Cardiac septum (tissue), 1 donor: Measurements from ENCODE around the gene CLIP2. TPM values are rescaled to one million over a fixed set of nuclear protein-coding genes. Genes with fewer than 3 reads are reported as not detected.
"Not testable (repeated sequence)": the region's sequence is repeated elsewhere in the genome, so short reads cannot be mapped to it uniquely, and the experiment has no call there.

Source experiments
- DNase-seq: peaks from one replicate; pipeline ENCODE4 v3.0.0-alpha.2; 2020; ENCODE audit warnings: low spot score
- intact Hi-C: fragments of 100-400 bp; cut with DNase I; formaldehyde crosslinking; loops from one replicate; pipeline ENCODE4 v1.14.0; 2022
- total RNA-seq: library from RNA; stranded (reverse); fragmentation: NEBNext Ultra II Directional; extraction: Animal tissue kit (Norgen Biotek cat#: 25700); gene quantifications from one replicate; pipeline ENCODE4 v1.2.1, GENCODE V29; 2021
- donor health status: DM: no; HTN: no; CAD: no.

CLIP2 gene
- total RNA-seq, 1 donor from 2014 or later: 9.9 TPM

DNA sequence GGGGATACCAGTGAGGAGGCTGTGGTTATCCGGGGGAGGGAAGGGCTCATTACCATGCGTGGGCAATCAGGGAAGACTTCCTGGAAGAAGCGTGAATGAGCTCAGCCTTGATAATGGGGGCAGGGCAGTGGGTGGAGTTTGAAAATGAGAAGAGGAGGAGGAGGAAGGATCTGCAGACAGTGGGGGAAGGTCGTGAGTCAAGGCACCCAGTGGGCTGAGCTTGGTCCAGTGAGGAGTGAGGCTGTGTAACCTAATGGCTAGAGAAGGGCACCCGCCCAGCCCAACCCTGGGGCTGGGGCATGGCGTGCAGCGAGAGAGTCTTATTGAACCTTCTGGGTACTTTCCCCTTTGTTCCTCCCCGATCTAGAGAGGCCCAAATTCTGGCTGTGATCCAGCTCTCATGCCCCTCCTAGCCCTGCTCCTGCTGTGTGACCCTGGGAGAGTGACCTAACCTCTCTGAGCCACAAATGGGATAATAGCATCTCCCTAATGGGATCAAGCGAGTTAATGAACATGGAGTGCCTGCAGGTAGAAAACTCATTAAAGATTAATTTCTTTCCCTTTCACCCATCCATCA lies 31.5 kb downstream of the CLIP2 start:
- intact Hi-C loops: no loop called here
- DNase-seq: no peak

DNA sequence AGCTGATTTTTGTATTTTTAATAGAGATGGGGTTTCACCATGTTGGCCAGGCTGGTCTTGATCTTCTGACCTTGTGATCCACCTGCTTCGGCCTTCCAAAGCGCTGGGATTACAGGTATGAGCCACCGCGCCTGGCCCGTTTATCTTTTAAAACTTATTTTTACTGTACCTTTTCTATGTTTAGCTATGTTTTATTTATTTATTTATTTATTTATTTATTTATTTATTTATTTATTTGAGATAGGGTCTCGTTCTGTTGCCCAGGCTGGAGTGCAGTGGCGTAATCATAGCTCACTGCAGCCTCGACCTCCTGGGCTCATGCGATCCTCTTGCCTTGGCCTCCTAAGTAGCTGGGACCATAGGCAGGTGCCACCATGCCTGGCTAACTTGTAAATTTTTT lies 33.7 kb downstream of the CLIP2 start:
- DNase-seq, intact Hi-C loops: not testable (repeated sequence)

DNA sequence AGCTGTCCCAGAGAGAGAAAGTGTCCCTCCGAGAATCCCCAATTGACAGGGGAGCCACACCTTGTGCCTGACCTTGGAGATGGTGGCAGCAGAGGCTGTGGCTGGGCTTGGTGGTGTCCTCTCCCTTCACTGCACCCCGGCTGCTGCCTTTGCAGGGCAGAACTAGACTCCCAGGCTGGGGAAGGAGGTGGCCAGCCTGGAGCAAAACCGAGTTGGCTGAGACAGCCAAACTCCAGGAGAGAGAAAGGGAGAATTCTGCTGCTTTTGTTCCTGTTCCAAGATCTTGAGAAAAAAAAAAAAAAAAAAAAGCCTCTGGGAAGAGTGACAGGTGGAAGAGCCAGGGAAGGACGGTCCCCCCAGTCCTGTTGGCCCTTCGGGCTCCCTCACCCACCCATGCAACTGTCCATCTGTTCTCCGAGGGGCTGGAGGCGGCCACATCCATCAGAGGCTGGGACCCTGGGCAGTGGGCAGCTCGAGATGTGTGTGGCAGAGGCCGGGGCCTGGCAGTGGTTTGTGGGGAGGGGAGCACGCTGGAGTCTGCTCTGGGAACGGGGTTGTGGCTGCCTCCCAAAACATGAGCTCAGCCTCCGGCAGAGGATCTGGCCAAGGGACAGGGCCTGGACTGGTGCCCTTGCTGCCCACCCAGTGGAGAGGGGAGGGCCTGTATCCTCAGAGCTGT lies 35.5 kb downstream of the CLIP2 start:
- intact Hi-C loops: no loop called here
- DNase-seq: no peak

DNA sequence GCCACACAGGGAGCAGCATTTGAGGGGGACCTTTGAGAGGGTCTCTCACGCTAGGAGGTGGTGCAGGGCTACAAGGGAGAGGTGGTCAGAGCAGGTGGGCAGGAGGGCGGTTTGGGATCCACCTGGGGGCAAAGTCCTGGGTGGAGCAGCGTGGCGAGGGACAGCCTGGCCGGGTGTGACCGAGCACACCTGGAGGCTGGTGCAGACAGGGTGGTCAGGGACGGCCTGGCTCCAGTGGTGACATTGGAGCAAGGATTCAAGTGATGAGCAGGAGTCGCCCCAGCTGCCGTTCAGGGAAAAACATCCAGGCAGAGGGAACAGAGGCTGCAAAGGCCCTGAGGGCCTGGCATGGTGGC lies 36.0 kb downstream of the CLIP2 start:
- intact Hi-C loops: no loop called here

DNA sequence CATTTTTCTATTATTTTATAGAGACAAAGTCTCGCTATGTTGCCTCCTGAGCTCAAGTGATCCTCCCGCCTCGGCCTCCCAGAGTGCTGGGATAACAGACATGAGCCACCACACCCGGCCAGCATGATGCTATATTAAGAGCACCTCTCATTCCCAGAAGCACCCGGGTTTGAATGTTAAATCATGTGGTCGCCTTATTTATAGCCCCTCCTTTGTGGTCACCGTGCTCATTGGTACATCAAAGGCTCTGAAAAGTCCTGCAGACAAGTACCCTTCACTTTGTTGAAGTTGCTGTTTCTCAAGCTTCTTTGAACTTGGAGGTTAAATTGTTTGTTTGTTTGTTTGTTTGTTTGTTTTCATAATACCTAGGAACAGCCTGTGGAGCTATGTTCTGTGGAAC lies 40.0 kb downstream of the CLIP2 start:
- intact Hi-C loops: no loop called here
- DNase-seq: no peak

More for the DNA sequence above, 36.0 kb downstream of the CLIP2 start:
- no peak for DNase-seq

DNA sequence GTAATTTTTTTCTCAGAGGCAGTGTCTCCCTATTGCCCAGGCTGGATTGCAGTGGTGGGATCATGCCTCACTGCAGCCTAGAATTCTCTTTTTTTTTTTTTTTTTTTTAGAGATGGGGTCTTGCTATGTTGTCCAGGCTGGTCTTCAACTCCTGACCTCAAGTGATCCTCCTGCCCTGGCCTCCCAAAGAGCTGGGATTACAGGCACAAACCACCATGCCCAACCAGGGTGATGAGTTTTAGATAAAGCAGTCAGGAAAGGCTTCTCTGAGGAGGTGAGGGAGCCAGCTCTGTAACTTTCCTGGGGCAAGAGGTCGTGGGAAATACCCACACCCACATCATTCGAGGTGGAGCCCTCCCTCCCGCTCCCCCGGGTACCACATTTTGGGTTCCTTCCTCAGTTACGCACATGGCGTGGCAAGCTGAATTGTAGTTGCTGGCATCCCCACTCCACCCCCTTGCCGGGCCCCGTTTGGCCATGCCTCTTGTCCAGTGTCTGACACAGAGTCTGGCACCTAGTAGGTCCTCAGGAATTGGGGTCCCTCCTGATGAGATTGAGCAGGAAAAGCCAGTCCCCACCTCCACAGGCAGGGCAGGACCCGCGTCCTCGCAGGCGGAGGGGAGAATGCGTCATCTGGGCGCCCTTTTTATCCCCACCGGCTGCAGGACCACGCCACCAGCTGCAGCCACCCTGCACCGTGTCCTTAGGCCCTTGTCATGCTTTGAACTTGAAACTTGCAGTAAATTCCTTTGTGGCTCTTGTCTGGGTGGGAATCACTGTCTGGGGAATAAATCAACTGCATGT lies 43.4 kb downstream of the CLIP2 start:
- intact Hi-C loops: no loop called here
- DNase-seq: no peak

DNA sequence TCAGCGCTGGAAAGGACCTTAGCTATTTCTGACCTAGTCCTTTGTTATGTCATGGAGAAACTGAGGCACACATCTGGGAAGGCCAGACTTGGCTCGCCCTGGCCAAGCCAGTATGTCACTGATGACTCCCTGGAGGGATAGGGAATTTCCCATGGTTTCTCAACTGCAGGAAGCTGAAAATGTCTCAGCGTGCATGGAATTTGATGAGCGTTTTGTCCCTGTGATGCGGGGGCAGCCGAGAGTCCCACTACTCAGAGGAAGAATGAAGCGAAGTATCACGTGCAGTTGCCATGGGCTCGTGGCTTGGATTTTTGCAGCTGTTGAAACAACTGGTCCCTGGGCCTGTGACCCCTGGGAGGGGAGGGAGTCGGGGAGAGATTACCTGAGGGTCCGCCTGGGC lies 44.8 kb downstream of the CLIP2 start:
- intact Hi-C loops: no loop called here
- DNase-seq: no peak

DNA sequence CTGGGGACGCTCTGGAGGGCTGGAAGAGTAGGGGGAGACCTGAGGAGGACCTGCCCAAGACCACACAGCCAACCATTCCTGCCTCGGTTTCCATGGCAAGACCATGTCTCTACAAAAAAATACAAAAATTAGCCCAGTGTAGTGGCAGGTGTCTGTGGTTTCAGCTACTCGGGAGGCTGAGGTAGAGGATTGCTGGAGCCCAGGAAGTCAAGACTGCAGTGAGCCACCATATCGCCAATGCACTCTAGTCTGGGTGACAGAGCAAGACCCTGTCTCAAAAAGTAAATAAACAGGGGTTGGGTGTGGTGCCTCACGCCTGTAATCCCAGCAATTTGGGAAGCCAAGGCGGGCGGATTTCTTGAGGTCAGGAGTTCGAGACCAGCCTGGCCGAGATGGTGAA lies 48.7 kb downstream of the CLIP2 start:
- no peak for DNase-seq
- intact Hi-C loops: no loop called here

DNA sequence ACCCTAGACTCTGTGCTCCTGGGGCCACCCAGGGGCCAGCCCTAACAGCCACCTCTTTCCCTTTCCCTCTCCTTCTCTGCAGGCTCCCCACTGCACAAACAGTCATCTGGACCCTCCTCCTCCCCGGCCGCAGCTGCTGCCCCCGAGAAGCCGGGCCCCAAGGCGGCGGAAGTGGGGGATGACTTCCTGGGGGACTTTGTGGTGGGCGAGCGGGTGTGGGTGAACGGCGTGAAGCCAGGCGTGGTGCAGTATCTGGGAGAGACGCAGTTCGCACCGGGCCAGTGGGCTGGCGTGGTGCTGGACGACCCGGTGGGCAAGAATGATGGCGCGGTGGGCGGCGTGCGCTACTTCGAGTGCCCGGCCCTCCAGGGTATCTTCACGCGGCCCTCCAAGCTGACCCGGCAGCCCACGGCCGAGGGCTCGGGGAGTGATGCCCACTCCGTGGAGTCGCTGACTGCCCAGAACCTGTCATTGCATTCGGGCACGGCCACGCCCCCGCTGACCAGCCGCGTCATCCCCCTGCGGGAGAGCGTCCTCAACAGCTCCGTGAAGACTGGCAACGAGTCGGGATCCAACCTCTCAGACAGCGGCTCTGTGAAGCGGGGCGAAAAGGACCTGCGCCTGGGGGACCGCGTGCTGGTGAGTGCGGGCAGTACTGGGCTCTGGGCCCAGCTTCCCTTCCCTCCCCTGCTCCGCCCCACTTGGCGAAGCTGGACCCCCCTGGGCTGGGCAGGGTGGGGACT lies 49.3 kb downstream of the CLIP2 start:
- DNase-seq: no peak
- intact Hi-C loops: no loop called here

DNA sequence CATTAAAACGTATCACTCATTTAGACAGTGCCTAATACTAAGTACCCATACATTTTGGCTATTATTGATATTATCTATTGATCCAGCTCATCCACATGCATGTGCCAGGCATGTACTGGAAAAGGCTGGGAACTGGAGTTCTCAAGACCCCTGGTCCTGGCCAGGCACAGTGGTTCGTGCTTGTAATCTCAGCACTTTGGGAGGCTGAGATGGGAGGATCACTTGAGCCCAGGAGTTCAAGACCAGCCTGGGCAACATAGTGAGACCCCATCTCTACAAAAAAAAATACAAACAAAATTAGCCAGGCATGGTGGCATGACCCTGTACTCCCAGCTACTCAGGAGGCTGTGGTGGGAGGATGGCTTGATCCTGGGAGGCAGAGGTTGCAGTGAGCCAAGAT lies 50.4 kb downstream of the CLIP2 start:
- intact Hi-C loops, DNase-seq: not testable (repeated sequence)

DNA sequence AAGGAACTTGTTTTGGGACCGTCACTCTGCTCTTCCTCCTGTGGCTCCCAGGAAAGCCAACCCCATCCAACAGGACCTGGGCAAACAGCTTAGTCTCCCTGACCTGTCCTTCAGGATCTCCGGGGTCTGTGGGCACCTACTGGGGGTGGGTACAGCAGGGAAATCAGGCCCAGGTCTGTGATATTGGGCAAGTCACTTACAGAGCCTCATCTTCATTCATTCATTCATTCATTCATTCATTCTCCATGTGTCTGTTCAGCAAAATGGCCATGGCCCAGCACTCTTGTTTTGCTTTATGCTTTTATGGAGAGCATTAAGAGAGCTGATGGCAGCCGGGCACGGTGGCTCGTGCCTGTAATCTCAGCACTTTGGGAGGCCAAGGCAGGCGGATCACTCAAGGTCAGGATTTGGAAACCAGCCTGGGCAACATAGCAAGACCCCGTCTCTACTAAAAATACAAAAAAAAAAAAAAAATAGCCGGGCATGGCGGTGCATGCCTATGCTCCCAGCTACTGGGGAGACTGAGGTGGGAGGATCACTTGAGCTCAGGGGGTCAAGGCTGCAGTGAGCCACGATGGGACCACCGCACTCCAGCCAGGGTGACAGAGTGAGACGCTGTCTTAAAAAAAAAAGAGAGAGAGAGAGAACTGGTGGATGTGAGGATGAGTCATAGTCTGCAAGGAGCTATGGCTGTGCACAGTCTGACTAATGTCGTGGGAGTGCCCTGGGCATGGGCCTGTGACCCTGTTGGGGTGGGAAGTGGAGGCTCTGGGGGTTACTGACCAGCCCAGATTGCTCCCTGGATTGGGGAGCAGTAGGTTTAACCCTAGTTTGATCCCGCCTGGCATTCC lies 54.3 kb downstream of the CLIP2 start:
- intact Hi-C loops: no loop called here
- DNase-seq: no peak

DNA sequence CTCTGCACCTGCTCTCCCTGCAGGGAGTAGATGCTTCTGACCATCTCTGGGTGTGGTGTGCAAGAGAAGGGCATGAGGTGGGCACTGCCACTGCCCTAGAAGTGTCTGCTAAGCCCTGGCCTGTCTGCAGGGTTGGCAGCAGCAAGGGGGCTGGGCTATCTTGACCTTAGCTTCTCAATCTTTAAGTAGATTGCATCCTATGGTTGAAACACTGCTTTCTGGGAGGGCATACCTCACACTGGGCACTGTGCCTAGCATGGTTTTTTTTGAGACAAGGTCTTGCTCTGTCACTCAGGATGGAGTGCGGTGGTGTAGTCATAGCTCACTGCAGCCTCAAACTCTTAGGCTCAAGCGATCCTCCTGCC lies 54.9 kb downstream of the CLIP2 start:
- intact Hi-C loops: no loop called here

DNA sequence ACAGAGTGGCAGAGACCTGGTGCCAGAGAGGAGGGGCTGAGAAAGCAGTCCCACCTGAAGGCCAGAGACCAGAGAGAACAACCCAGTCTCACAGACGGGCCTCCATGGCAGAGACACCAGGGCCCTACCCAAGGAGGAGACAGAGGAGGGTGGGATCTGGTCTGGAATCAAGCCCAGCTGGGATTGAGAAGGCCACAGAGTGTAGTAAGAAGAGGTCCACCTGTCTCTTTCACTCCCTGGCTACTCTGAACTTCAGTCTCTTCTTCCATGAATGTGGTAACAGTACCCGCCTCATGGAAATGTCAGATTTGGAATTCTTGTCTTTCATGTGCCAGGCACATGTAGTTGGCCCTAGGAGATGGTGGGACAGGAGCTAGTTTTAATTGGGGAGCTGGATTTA lies 55.6 kb downstream of the CLIP2 start:
- intact Hi-C loops: no loop called here
- DNase-seq: no peak

More for the DNA sequence above, 54.9 kb downstream of the CLIP2 start:
- no peak for DNase-seq

DNA sequence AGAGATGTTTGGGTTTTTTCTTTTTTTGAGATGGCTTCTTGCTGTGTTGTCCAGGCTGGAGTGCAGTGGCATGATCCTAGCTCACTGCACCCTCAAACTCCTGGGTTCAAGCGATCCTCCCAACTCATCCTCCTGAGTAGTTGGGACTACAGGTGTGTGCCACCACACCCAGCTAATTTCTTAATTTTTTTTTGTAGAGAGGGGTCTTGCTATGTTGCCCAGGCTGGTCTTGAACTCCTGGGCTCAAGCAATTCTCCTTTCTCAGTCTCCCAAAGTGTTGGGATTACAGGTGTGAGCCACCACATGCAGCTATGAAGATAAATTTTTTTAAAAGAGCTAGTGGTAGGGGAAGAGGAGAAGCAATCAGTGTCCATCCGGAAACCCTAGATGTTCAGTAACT lies 56.8 kb downstream of the CLIP2 start:
- DNase-seq: no peak
- intact Hi-C loops: no loop called here

DNA sequence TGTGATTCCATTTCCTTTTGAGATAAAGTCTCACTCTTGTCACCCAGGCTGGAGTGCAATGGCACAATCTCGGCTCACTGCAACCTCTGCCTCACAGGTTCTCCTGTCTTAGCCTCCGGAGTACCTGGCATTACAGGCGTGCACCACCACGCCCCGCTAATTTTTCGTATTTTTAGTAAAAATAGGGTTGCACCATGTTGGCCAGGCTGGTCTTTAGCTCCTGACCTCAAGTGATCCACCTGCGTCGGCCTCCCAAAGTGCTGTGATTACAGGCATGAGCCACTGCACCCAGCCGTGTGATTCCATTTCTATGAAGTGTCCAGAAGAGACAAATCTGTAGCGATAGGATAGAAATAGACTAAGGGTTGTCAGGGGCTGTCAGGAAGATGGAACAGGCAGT lies 60.4 kb downstream of the CLIP2 start:
- DNase-seq: no peak
- intact Hi-C loops: no loop called here

DNA sequence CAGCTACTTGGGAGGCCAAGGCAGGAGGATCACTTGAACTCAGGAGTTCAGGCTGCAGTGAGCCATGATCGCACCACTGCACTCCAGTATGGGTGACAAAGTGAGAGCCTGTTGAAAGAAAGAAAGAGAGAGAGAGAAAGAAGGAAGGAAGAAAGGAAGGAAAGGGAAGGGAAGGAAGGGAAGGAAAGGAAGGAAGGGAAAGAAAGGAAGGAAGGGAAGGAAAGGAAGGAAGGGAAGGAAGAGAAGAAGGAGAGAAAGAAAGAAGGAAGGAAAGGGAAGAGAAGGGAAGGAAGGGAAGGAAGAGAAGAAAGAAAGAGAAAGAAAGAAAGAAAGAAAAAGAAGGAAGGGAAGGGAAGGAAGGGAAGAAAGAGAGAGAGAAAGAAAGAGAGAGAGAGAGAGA lies 61.5 kb downstream of the CLIP2 start:
- intact Hi-C loops: no loop called here
- DNase-seq: no peak

DNA sequence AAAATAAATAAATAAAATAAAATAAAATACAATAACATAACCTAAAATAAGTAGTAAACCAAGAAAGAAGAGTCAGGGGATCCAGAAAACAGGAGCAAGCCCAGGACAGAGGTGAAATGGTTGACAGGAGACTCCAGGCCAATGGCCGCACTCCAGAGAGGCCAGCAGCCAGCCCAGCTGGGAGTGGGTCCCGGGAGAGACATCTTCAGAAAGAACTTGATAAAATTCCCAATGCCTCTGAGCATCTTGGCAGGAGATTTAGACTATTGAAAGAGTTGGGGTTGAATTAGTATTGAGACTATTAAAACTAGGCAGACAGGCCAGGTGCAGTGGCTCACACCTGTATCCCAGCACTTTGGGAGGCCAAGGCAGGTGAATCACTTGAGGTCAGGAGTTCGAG lies 62.6 kb downstream of the CLIP2 start:
- DNase-seq: no peak

DNA sequence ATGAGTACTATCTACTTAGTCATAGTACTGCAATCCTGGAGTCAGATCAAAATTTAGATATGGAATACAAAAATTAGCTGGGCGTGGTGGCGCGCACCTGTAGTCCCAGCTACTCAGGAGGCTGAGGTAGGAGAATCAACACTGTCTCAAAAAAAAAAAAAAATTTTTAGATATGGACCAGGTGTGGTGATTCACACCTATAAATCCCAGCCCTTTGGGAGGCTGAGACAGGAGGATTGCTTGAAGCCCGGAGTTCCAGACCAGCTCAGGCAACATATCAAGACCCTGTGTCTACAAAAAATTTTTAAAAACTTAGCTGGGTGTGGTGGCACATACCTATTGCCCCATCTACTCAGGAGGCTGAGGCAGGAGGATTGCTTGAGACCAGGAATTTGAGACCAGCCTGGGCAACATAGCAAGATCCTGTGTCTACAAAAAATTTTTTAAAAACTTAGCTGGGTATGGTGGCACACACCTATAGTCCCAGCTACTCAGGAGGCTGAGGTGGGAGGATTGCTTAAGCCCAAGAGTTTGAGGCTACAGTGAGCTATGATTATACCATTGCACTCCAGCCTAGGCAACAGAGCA lies 63.4 kb downstream of the CLIP2 start:
- DNase-seq, intact Hi-C loops: not testable (repeated sequence)

More for the DNA sequence above, 62.6 kb downstream of the CLIP2 start:
- intact Hi-C loops: no loop called here

DNA sequence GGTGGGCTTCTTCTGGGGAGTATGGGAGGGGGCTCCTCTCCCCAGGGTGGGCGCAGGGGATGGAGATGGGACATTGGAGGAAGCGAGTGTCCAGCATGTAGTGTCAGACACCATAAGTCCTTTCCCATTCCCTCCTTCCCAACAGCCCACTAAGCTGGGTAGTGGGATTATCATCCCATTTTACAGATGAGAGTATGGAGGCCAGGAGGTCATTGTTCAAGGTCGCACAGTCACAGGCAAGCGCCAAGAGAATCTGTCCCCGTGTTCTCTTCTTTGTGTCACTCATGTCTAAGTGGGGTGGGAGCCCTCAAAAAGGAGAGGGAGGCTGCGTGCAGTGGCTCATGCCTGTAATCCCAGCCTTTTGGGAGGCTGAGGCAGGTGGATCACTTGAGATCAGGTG lies 64.8 kb downstream of the CLIP2 start:
- intact Hi-C loops: no loop called here
- DNase-seq: no peak
